Measurements from ENCODE around the gene NTSR2. TPM values are rescaled to one million over a fixed set of nuclear protein-coding genes. Genes with fewer than 3 reads are reported as not detected.

Gene NTSR2
- total and polyA plus RNA-seq, 2 donors from 2014 or later = not detected

- no peak for FAIRE-seq
- Histone ChIP-seq H3K27ac (ENCODE audit: low read depth in 2 of 2, low read length in 2 of 2) (no peak overlapping the region), H3K4me3 (ENCODE audit: low read length in 3 of 3) (no peak overlapping the region), H3K4me1 (ENCODE audit: control insufficient read depth in 2 of 3, insufficient read depth in 2 of 3, low read depth in 1 of 3, low read length in 3 of 3) (peaks cover 0 to 3% (median 0%) of the 10 kb centered on the region in 3 donors), H3K36me3 (ENCODE audit: control insufficient read depth in 2 of 3, insufficient read depth in 3 of 3, low read length in 3 of 3) (no peaks in the 10 kb centered on the region), H3K27me3 (ENCODE audit: control insufficient read depth, insufficient read depth, low read length) (no peaks in the 10 kb centered on the region), H3K9me3 (ENCODE audit: control insufficient read depth in 2 of 3, insufficient read depth in 1 of 3, low read length in 3 of 3) (no peaks in the 10 kb centered on the region), H3K9ac (ENCODE audit: low read length in 3 of 3) (no peak overlapping the region)
- no peak for TF ChIP-seq CTCF (IDR thresholded peaks at IDR 0.05; ENCODE audit: borderline replicate concordance, extremely low read depth, insufficient read depth)
- intact Hi-C loops (cut with DNase I) = no loop called here
- DNase-seq = no peak
Measured at GRCh38 chr2:11667866-11668637, 1.9 kb downstream of the NTSR2 start.

GRCh38 chr2:11667194-11667593 is 2.8 kb downstream of the NTSR2 start:
- H3K27me3 ChIP-seq (ENCODE audit: control insufficient read depth, insufficient read depth, low read length) = no peaks in the 10 kb centered on the region
- H3K27ac ChIP-seq (ENCODE audit: low read depth in 2 of 2, low read length in 2 of 2) = no peak overlapping the region
- no peaks in the 10 kb centered on the region for H3K9me3 ChIP-seq (ENCODE audit: control insufficient read depth in 2 of 3, insufficient read depth in 1 of 3, low read length in 3 of 3)
- no peak for DNase-seq
- TF ChIP-seq CTCF (IDR thresholded peaks at IDR 0.05; ENCODE audit: borderline replicate concordance, extremely low read depth, insufficient read depth) = no peak
- H3K4me3 ChIP-seq (ENCODE audit: low read length in 3 of 3) = no peak overlapping the region
- H3K9ac ChIP-seq (ENCODE audit: low read length in 3 of 3) = no peak overlapping the region
- peaks cover 0 to 3% (median 0%) of the 10 kb centered on the region in 3 donors for H3K4me1 ChIP-seq (ENCODE audit: control insufficient read depth in 2 of 3, insufficient read depth in 2 of 3, low read depth in 1 of 3, low read length in 3 of 3)
- intact Hi-C loops (cut with DNase I) = no loop called here
- no peaks in the 10 kb centered on the region for H3K36me3 ChIP-seq (ENCODE audit: control insufficient read depth in 2 of 3, insufficient read depth in 3 of 3, low read length in 3 of 3)
- FAIRE-seq = no peak

- Histone ChIP-seq H3K9me3 (ENCODE audit: control insufficient read depth in 2 of 3, insufficient read depth in 1 of 3, low read length in 3 of 3) (no peaks in the 10 kb centered on the region), H3K36me3 (ENCODE audit: control insufficient read depth in 2 of 3, insufficient read depth in 3 of 3, low read length in 3 of 3) (no peaks in the 10 kb centered on the region), H3K27ac (ENCODE audit: low read depth in 2 of 2, low read length in 2 of 2) (no peak overlapping the region), H3K27me3 (ENCODE audit: control insufficient read depth, insufficient read depth, low read length) (no peaks in the 10 kb centered on the region), H3K9ac (ENCODE audit: low read length in 3 of 3) (no peak overlapping the region), H3K4me3 (ENCODE audit: low read length in 3 of 3) (no peak overlapping the region), H3K4me1 (ENCODE audit: control insufficient read depth in 2 of 3, insufficient read depth in 2 of 3, low read depth in 1 of 3, low read length in 3 of 3) (peaks cover 0 to 3% (median 0%) of the 10 kb centered on the region in 3 donors)
- no peak for FAIRE-seq
- no peak for DNase-seq
- no peak for TF ChIP-seq CTCF (IDR thresholded peaks at IDR 0.05; ENCODE audit: borderline replicate concordance, extremely low read depth, insufficient read depth)
- intact Hi-C loops (cut with DNase I) = no loop called here
Measured at GRCh38 chr2:11665510-11666362, 4.3 kb downstream of the NTSR2 start.

Data from kidney (tissue), 14 donors.